GM19193 (cell line): ENCODE results near the gene SLC35B3.

Source experiments
- POLR2A ChIP-seq: IDR thresholded peaks from 4 replicates; pipeline ENCODE4 v1.6.1; 2011; ENCODE audit not compliant: insufficient read depth, insufficient read length; ENCODE audit errors: extremely low read depth

The SLC35B3 gene

GRCh38 chr6:8420031-8420588 is 15.2 kb downstream of the SLC35B3 start:
- no peak for TF ChIP-seq POLR2A

DNA sequence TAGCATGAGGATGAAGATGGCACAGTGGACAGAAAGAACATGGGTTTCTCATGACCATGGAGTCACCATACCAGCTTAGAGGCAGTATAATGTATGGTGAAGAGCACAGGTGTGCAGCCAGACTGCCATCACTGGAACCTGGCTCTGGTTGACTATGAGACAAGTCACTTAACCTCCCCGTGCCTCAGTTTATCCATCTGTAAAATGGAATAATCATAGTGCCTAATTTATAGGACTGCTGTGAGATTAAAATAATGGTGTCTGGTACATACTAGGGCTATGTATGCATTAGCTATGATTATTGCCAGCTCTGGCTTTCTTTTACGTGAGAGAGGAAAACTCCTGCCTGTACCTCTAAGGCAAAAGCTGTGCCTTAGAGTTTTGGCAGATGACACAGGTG is 19.4 kb downstream of the SLC35B3 start:
- no peak for TF ChIP-seq POLR2A

DNA sequence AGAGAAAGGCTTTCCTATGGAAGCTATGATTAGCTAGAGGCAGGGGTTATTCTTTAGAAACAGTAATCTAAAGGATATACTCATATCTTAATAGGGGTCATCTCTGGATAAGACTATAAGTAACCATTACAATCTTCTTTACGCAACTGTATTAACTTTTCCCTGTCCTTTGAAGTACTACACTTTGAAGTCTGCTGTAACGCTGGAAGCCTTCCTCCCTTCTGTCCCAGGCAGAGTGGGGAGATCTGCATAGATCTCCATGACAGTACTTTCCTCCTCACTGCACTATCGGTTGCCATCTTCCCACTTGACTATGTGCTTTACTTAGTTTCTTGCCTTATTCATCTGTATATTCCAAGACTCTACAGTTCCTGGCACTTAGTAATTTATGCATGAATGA is 20.1 kb downstream of the SLC35B3 start:
- TF ChIP-seq POLR2A, result no peak

- TF ChIP-seq POLR2A, result no peak
Observed at GRCh38 chr6:8414844-8415243, 20.5 kb downstream of the SLC35B3 start.

DNA sequence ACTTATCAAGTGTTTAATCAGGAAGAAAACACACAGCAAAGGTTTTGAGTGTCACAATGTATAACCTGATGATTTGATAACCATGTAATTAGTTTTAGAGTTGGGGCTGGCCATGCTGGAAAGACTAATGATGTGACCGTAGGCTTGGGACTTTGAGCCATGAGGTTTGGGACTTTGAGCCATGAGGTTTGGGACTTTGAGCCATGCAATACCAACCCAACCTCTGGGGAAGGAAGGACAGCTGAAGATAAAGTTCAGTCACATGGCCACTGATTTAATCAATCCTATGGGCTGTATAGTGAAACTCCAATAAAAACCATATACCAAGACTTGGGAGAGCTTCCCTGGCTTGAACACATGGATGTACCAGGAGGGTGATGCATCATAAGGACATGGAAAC is 32.8 kb downstream of the SLC35B3 start:
- no peak for TF ChIP-seq POLR2A

DNA sequence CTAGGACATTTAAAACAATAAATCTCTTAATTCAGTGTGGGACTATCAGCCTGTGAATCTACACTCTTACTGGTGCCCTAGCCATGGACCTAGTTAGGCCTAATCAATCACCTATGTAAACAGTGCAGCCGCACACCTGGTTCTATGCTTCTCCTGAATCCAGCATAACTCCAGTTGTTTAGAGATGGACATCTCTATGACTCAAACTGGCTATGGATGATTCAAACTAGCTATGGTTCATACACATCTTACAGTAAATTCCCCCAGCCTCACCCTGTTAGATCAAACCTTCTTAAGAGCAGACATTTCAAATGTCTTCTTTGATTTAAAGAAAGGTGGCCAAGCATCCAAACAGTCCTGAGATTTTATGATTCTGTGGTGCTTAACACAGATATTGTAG is 34.7 kb downstream of the SLC35B3 start:
- TF ChIP-seq POLR2A, result no peak

GRCh38 chr6:8392569-8392968 is 42.8 kb downstream of the SLC35B3 start:
- no peak for TF ChIP-seq POLR2A

- no peak for TF ChIP-seq POLR2A
Observed at GRCh38 chr6:8391934-8392333, 43.4 kb downstream of the SLC35B3 start.

DNA sequence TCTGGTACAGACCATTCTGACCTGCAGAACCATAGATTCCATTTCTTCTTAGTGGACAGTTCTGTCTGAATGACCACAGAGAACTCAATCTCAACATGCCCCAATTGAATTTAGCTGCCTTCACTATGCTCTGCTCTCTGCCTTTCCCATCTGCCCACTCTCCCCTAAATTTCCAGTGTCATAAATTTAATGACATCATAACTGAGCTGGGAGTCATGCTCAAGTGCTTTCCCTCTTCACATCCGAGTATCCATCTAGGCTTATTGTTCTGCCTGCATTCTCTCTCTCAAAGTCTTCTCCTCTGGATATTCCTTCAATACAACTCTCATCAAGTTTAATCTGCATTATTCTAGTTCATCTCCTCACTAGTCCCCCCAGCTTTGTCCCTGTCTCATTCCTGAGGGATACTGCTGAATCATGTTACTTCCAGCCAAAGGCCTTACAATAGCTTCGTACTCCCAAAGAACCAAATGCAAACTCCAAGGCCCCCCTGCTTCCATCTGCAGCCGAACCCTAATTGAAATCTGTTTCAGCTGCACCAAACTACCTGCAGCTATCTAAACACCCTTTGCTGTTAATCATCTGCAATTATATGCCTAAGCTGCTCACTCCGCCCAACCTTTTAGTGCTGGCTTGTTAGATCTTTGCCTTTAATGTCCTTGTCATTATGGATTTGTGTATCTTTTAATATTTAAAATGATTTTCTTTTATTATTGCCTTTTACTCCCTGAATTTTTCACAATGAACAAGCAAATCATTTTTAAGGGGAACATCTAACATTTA is 46.1 kb downstream of the SLC35B3 start:
- no peak for TF ChIP-seq POLR2A

GRCh38 chr6:8387942-8388437 is 47.4 kb downstream of the SLC35B3 start:
- TF ChIP-seq POLR2A, result no peak

DNA sequence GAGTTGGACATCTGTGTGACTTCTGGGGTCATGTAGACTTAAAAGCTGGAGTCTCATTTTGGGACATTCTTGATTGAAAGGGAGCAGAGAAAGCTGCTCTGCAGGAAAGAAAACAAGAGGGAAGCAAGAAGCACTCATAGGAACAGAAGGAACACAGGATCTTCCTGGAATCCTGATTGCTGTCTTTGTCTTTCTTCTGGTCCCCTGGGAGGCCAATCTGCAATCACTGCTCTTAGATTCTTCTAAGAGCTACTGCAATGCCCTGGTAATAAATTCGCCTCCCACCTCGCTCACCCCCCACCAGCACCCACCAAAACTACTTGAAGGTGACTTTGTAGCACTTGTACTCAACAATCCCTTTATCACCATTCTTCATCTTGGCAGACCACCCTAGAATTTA is 51.8 kb downstream of the SLC35B3 start:
- TF ChIP-seq POLR2A, result no peak

GRCh38 chr6:8382434-8382833 is 52.9 kb downstream of the SLC35B3 start:
- TF ChIP-seq POLR2A, result no peak

DNA sequence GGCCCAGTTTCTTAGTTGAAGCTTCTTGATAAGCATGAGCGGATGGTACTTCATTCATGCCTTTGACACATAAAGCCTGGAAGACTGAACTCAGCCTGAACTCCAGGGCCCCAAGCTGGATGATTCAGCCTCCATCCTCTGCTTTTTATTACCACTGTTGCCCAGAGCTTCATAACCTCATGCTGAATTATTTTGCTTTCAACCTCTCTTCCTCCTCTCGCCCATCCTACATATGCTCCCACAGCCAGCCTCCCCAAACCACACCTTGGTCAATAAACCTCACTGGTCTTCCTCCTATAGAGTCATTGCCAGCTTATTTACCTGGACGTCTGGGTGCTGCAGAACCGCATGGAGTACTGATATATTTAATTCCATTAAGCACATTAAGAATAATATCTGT is 59.4 kb downstream of the SLC35B3 start:
- no peak for TF ChIP-seq POLR2A
